ENCODE measurements around the gene RHOBTB3. TPM values are rescaled to one million over a fixed set of nuclear protein-coding genes. Genes with fewer than 3 reads are reported as not detected.
A peak's percentile ranks its signal among the peaks of the same experiment; 100 is the strongest.
"Not testable (repeated sequence)": the region's sequence is repeated elsewhere in the genome, so short reads cannot be mapped to it uniquely, and the experiment has no call there.

The RHOBTB3 gene
- total and polyA plus RNA-seq, 2 donors = 18.1 to 33.4 TPM

GRCh38 chr5:95835682-95836385, 104.7 kb downstream of the RHOBTB3 start:
- no peaks in the 10 kb centered on the region for H3K9me3 ChIP-seq (ENCODE audit: control insufficient read depth in 2 of 2, insufficient read depth in 1 of 2, low read length in 1 of 2)
- WGBS = 19% methylated on average over 10 of the region's 10 CpGs
- no peak for DNase-seq (ENCODE audit: low read depth in 6 of 9, low spot score in 9 of 9)
- peak overlapping the region; percentile 32 to 74 for H3K27ac ChIP-seq (ENCODE audit: low read depth in 1 of 2, low read length in 1 of 2)
- H3K27me3 ChIP-seq (ENCODE audit: control insufficient read depth in 2 of 2, insufficient read depth in 1 of 2, low read length in 1 of 2) = no peaks in the 10 kb centered on the region
- H3K4me1 ChIP-seq (ENCODE audit: control insufficient read depth in 2 of 2, insufficient read depth in 2 of 2, low read length in 2 of 2) = peaks cover 12 to 20% of the 10 kb centered on the region in 2 donors
- no peaks in the 10 kb centered on the region for H3K36me3 ChIP-seq (ENCODE audit: control insufficient read depth in 2 of 2, insufficient read depth in 2 of 2, low read length in 1 of 2)
- H3K4me3 ChIP-seq (ENCODE audit: low read length in 2 of 2) = peak overlapping the region; percentile 31 to 65

- H3K27me3 ChIP-seq (ENCODE audit: control insufficient read depth in 2 of 2, insufficient read depth in 1 of 2, low read length in 1 of 2) = no peaks in the 10 kb centered on the region
- no peak overlapping the region for H3K27ac ChIP-seq (ENCODE audit: low read depth in 1 of 2, low read length in 1 of 2)
- H3K9me3 ChIP-seq (ENCODE audit: control insufficient read depth in 2 of 2, insufficient read depth in 1 of 2, low read length in 1 of 2) = no peaks in the 10 kb centered on the region
- H3K4me3 ChIP-seq (ENCODE audit: low read length in 2 of 2) = no peak overlapping the region
- peaks cover 12 to 20% of the 10 kb centered on the region in 2 donors for H3K4me1 ChIP-seq (ENCODE audit: control insufficient read depth in 2 of 2, insufficient read depth in 2 of 2, low read length in 2 of 2)
- 92% methylated on average over 1 of the region's 1 CpG for WGBS
- no peak for DNase-seq (ENCODE audit: low read depth in 6 of 9, low spot score in 9 of 9)
- no peaks in the 10 kb centered on the region for H3K36me3 ChIP-seq (ENCODE audit: control insufficient read depth in 2 of 2, insufficient read depth in 2 of 2, low read length in 1 of 2)
These were observed 105.4 kb downstream of the RHOBTB3 start for GRCh38 chr5:95836544-95836943.

DNA sequence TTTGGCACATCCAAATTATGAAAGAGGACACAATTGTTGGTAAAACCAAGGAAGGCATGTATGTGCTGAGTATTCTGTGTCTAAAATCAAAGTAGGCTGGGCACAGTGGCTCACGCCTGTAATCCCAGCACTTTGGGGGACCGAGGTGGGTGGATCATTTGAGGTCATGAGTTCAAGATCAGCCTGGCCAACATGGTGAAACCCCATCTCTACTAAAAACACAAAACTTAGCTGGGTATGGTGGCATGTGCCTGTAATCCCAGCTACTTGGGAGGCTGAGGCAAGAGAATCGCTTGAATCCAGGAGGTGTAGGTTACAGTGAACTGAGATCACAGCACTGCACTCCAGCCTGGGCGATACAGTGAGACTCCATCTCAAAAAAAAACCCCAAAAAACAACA, 105.8 kb downstream of the RHOBTB3 start:
- H3K36me3 ChIP-seq (ENCODE audit: control insufficient read depth in 2 of 2, insufficient read depth in 2 of 2, low read length in 1 of 2); H3K9me3 ChIP-seq (ENCODE audit: control insufficient read depth in 2 of 2, insufficient read depth in 1 of 2, low read length in 1 of 2); H3K4me3 ChIP-seq (ENCODE audit: low read length in 2 of 2); DNase-seq (ENCODE audit: low read depth in 6 of 9, low spot score in 9 of 9); H3K27ac ChIP-seq (ENCODE audit: low read depth in 1 of 2, low read length in 1 of 2); H3K27me3 ChIP-seq (ENCODE audit: control insufficient read depth in 2 of 2, insufficient read depth in 1 of 2, low read length in 1 of 2): not testable (repeated sequence)
- peaks cover 12 to 20% of the 10 kb centered on the region in 2 donors for H3K4me1 ChIP-seq (ENCODE audit: control insufficient read depth in 2 of 2, insufficient read depth in 2 of 2, low read length in 2 of 2)
- WGBS = 97% methylated on average over 4 of the region's 4 CpGs

- H3K36me3 ChIP-seq (ENCODE audit: control insufficient read depth in 2 of 2, insufficient read depth in 2 of 2, low read length in 1 of 2) = no peaks in the 10 kb centered on the region
- 95% methylated on average over 5 of the region's 5 CpGs for WGBS
- DNase-seq (ENCODE audit: low read depth in 6 of 9, low spot score in 9 of 9) = no peak
- no peak overlapping the region for H3K4me3 ChIP-seq (ENCODE audit: low read length in 2 of 2)
- H3K27ac ChIP-seq (ENCODE audit: low read depth in 1 of 2, low read length in 1 of 2) = no peak overlapping the region
- no peaks in the 10 kb centered on the region for H3K27me3 ChIP-seq (ENCODE audit: control insufficient read depth in 2 of 2, insufficient read depth in 1 of 2, low read length in 1 of 2)
- peaks cover 12 to 22% of the 10 kb centered on the region in 2 donors for H3K4me1 ChIP-seq (ENCODE audit: control insufficient read depth in 2 of 2, insufficient read depth in 2 of 2, low read length in 2 of 2)
- no peaks in the 10 kb centered on the region for H3K9me3 ChIP-seq (ENCODE audit: control insufficient read depth in 2 of 2, insufficient read depth in 1 of 2, low read length in 1 of 2)
These were observed 106.4 kb downstream of the RHOBTB3 start for GRCh38 chr5:95837492-95837891.

GRCh38 chr5:95838001-95838520, 106.9 kb downstream of the RHOBTB3 start:
- H3K9me3 ChIP-seq (ENCODE audit: control insufficient read depth in 2 of 2, insufficient read depth in 1 of 2, low read length in 1 of 2) = no peaks in the 10 kb centered on the region
- DNase-seq (ENCODE audit: low read depth in 6 of 9, low spot score in 9 of 9) = no peak
- H3K4me1 ChIP-seq (ENCODE audit: control insufficient read depth in 2 of 2, insufficient read depth in 2 of 2, low read length in 2 of 2) = peaks cover 15 to 26% of the 10 kb centered on the region in 2 donors
- H3K36me3 ChIP-seq (ENCODE audit: control insufficient read depth in 2 of 2, insufficient read depth in 2 of 2, low read length in 1 of 2) = no peaks in the 10 kb centered on the region
- no peak overlapping the region for H3K4me3 ChIP-seq (ENCODE audit: low read length in 2 of 2)
- H3K27me3 ChIP-seq (ENCODE audit: control insufficient read depth in 2 of 2, insufficient read depth in 1 of 2, low read length in 1 of 2) = no peaks in the 10 kb centered on the region
- 93% methylated on average over 8 of the region's 8 CpGs for WGBS
- H3K27ac ChIP-seq (ENCODE audit: low read depth in 1 of 2, low read length in 1 of 2) = no peak overlapping the region

DNA sequence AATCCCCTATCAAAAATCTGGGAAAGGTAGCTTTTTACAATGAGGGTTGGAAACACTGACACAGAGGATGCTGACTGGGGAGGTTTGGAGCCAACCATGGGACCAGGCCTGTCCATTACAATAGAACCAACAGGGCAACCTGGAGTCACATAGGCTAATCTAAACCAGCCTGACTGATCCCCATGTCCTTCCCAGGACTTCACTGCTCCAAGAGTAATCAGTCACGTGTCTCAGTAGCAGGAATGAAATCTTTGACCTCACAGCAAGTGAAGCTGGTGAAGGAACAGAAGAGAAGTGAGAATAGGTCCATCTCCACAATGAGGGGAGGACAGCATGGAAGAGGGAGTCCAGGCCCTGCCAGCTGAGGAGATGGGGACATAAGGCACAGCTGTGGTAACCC, 107.4 kb downstream of the RHOBTB3 start:
- WGBS = 100% methylated on average over 1 of the region's 1 CpG
- Histone ChIP-seq H3K36me3 (ENCODE audit: control insufficient read depth in 2 of 2, insufficient read depth in 2 of 2, low read length in 1 of 2) (no peaks in the 10 kb centered on the region), H3K9me3 (ENCODE audit: control insufficient read depth in 2 of 2, insufficient read depth in 1 of 2, low read length in 1 of 2) (no peaks in the 10 kb centered on the region), H3K4me3 (ENCODE audit: low read length in 2 of 2) (no peak overlapping the region), H3K27ac (ENCODE audit: low read depth in 1 of 2, low read length in 1 of 2) (no peak overlapping the region), H3K4me1 (ENCODE audit: control insufficient read depth in 2 of 2, insufficient read depth in 2 of 2, low read length in 2 of 2) (peaks cover 18 to 28% of the 10 kb centered on the region in 2 donors), H3K27me3 (ENCODE audit: control insufficient read depth in 2 of 2, insufficient read depth in 1 of 2, low read length in 1 of 2) (no peaks in the 10 kb centered on the region)
- no peak for DNase-seq (ENCODE audit: low read depth in 6 of 9, low spot score in 9 of 9)

DNA sequence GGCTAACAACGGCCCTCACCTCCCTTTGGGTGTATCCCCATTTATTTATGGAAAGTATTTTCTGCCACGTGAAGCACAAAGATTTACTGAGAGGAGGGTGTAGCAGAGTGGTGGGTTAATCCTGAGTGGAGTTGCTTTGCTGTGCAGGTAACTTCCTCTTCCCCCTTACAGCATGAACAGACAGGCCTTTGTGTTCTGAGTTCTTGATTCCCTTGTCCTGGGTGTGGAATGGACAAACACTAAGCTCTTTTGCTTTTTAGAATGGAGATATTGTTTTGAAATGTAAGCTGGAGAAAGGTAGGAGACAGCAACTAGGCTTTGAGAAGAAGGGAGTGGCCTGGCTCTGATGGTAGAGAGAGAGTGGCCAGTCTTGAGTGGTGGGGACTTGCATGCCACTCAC, 108.5 kb downstream of the RHOBTB3 start:
- H3K4me3 ChIP-seq (ENCODE audit: low read length in 2 of 2) = no peak overlapping the region
- no peak for DNase-seq (ENCODE audit: low read depth in 6 of 9, low spot score in 9 of 9)
- no peaks in the 10 kb centered on the region for H3K36me3 ChIP-seq (ENCODE audit: control insufficient read depth in 2 of 2, insufficient read depth in 2 of 2, low read length in 1 of 2)
- H3K9me3 ChIP-seq (ENCODE audit: control insufficient read depth in 2 of 2, insufficient read depth in 1 of 2, low read length in 1 of 2) = no peaks in the 10 kb centered on the region
- H3K4me1 ChIP-seq (ENCODE audit: control insufficient read depth in 2 of 2, insufficient read depth in 2 of 2, low read length in 2 of 2) = peaks cover 15 to 28% of the 10 kb centered on the region in 2 donors
- no peak overlapping the region for H3K27ac ChIP-seq (ENCODE audit: low read depth in 1 of 2, low read length in 1 of 2)
- 78% methylated on average over 2 of the region's 2 CpGs for WGBS
- H3K27me3 ChIP-seq (ENCODE audit: control insufficient read depth in 2 of 2, insufficient read depth in 1 of 2, low read length in 1 of 2) = no peaks in the 10 kb centered on the region

GRCh38 chr5:95840956-95841705, 110.0 kb downstream of the RHOBTB3 start:
- Histone ChIP-seq H3K27ac (ENCODE audit: low read depth in 1 of 2, low read length in 1 of 2) (no peak overlapping the region), H3K36me3 (ENCODE audit: control insufficient read depth in 2 of 2, insufficient read depth in 2 of 2, low read length in 1 of 2) (no peaks in the 10 kb centered on the region), H3K9me3 (ENCODE audit: control insufficient read depth in 2 of 2, insufficient read depth in 1 of 2, low read length in 1 of 2) (no peaks in the 10 kb centered on the region), H3K4me1 (ENCODE audit: control insufficient read depth in 2 of 2, insufficient read depth in 2 of 2, low read length in 2 of 2) (peaks cover 6 to 18% of the 10 kb centered on the region in 2 donors), H3K4me3 (ENCODE audit: low read length in 2 of 2) (no peak overlapping the region), H3K27me3 (ENCODE audit: control insufficient read depth in 2 of 2, insufficient read depth in 1 of 2, low read length in 1 of 2) (no peaks in the 10 kb centered on the region)
- no peak for DNase-seq (ENCODE audit: low read depth in 6 of 9, low spot score in 9 of 9)
- WGBS = 92% methylated on average over 1 of the region's 1 CpG
